ENCODE results near the gene CROCC2. TPM values are rescaled to one million over a fixed set of nuclear protein-coding genes. Genes with fewer than 3 reads are reported as not detected.
A peak's percentile ranks its signal among the peaks of the same experiment; 100 is the strongest.

CROCC2 gene
- total and polyA plus RNA-seq, 7 donors, result under 0.01 to 0.09 TPM; not detected in 5

GRCh38 chr2:240861547-240861946, 44.6 kb upstream of the CROCC2 start:
- Histone ChIP-seq H3K4me1 (no peaks in the 10 kb centered on the region), H3K27me3 (no peaks in the 10 kb centered on the region), H3K36me3 (no peaks in the 10 kb centered on the region), H3K27ac (no peak overlapping the region), H3K9me3 (no peaks in the 10 kb centered on the region), H3K4me3 (no peak overlapping the region)
- 88 to 89% methylated on average over 2 of the region's 2 CpGs for WGBS, 2 donors
- intact Hi-C loops (cut with DNase I), result no loop called here
- TF ChIP-seq POLR2A (IDR thresholded peaks at IDR 0.05) (no peak), EP300 (IDR thresholded peaks at IDR 0.05) (no peak), POLR2AphosphoS5 (IDR thresholded peaks at IDR 0.05) (no peak)
- TF ChIP-seq, protein P1, sequence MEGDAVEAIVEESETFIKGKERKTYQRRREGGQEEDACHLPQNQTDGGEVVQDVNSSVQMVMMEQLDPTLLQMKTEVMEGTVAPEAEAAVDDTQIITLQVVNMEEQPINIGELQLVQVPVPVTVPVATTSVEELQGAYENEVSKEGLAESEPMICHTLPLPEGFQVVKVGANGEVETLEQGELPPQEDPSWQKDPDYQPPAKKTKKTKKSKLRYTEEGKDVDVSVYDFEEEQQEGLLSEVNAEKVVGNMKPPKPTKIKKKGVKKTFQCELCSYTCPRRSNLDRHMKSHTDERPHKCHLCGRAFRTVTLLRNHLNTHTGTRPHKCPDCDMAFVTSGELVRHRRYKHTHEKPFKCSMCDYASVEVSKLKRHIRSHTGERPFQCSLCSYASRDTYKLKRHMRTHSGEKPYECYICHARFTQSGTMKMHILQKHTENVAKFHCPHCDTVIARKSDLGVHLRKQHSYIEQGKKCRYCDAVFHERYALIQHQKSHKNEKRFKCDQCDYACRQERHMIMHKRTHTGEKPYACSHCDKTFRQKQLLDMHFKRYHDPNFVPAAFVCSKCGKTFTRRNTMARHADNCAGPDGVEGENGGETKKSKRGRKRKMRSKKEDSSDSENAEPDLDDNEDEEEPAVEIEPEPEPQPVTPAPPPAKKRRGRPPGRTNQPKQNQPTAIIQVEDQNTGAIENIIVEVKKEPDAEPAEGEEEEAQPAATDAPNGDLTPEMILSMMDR (IDR thresholded peaks at IDR 0.05), result no peak
- DNase-seq, result no peak

- DNase-seq, result no peak
- TF ChIP-seq POLR2AphosphoS5 (IDR thresholded peaks at IDR 0.05) (no peak), POLR2A (IDR thresholded peaks at IDR 0.05) (no peak), EP300 (IDR thresholded peaks at IDR 0.05) (no peak)
- TF ChIP-seq, protein P1 (IDR thresholded peaks at IDR 0.05), result no peak
- Histone ChIP-seq H3K4me1 (no peaks in the 10 kb centered on the region), H3K27me3 (no peaks in the 10 kb centered on the region), H3K27ac (no peak overlapping the region), H3K4me3 (no peak overlapping the region), H3K36me3 (no peaks in the 10 kb centered on the region), H3K9me3 (no peaks in the 10 kb centered on the region)
- 20 to 62% methylated on average over 3 of the region's 3 CpGs for WGBS, 2 donors
- intact Hi-C loops (cut with DNase I), result no loop called here
These were observed 41.7 kb upstream of the CROCC2 start for GRCh38 chr2:240864475-240864874.

DNA sequence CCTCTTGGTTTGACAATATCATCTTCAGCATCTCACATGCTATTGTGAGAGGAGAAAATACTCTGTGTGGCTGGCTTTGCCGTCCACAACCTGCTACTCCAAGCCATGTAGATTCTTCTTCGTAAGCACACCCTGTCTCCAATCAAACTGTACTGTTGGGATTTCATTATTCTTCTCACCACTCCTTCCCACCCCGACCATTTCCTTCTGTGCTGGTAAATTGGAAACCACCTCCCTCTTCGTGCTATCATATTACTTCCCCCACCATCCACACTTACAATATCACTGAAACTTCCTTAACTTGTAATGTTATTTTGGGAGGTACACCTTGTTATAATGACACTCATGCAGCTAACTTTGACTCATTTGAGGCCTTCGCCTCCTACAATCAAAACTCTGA, 40.7 kb upstream of the CROCC2 start:
- TF ChIP-seq, protein P1 (IDR thresholded peaks at IDR 0.05), result no peak
- TF ChIP-seq EP300 (IDR thresholded peaks at IDR 0.05), result no peak
- TF ChIP-seq POLR2AphosphoS5 (IDR thresholded peaks at IDR 0.05), result no peak
- no peak for TF ChIP-seq POLR2A (IDR thresholded peaks at IDR 0.05)
- intact Hi-C loops (cut with DNase I), result no loop called here
- no peaks in the 10 kb centered on the region for H3K36me3 ChIP-seq
- no peaks in the 10 kb centered on the region for H3K4me1 ChIP-seq
- no peak for DNase-seq
- H3K4me3 ChIP-seq, result no peak overlapping the region
- H3K9me3 ChIP-seq, result no peaks in the 10 kb centered on the region
- H3K27ac ChIP-seq, result no peak overlapping the region
- 73 to 82% methylated on average over 5 of the region's 5 CpGs for WGBS, 2 donors
- peaks cover 0 to 4% (median 0%) of the 10 kb centered on the region in 3 donors for H3K27me3 ChIP-seq

GRCh38 chr2:240868286-240869108, 37.6 kb upstream of the CROCC2 start, which contains the start of gene AGXT:
TSS of gene AGXT (plus strand) at chr2:240868824. CDS start at chr2:240868866, 42 bp downstream.
- Histone ChIP-seq H3K27ac (no peak within 1 kb of the TSS), H3K4me1 (no peaks in the 10 kb centered on the region), H3K27me3 (peaks cover 0 to 4% (median 0%) of the 10 kb centered on the region in 3 donors), H3K4me3 (no peak within 1 kb of the TSS), H3K9me3 (no peaks in the 10 kb centered on the region), H3K36me3 (no peaks in the 10 kb centered on the region)
- TF ChIP-seq, protein P1 (IDR thresholded peaks at IDR 0.05), result no peak
- TF ChIP-seq EP300 (IDR thresholded peaks at IDR 0.05) (no peak), POLR2A (IDR thresholded peaks at IDR 0.05) (no peak), POLR2AphosphoS5 (IDR thresholded peaks at IDR 0.05) (no peak)
- intact Hi-C loops (cut with DNase I), result no loop called here
- peak; percentile 52 for DNase-seq
- 53 to 75% methylated on average over 21 of the region's 21 CpGs for WGBS, 2 donors

Measured in sigmoid colon (tissue), 7 donors.